ENCODE measurements around the gene HDDC2.
"Not testable (repeated sequence)": the region's sequence is repeated elsewhere in the genome, so short reads cannot be mapped to it uniquely, and the experiment has no call there.

The HDDC2 gene

GRCh38 chr6:125285936-125286335 is 15.8 kb downstream of the HDDC2 start:
- Histone ChIP-seq H3K27me3 (ENCODE audit: control insufficient read depth in 1 of 2, insufficient read depth in 1 of 2, low read length in 2 of 2) (no peaks in the 10 kb centered on the region), H3K9ac (ENCODE audit: low read length) (no peak overlapping the region), H2BK5ac (ENCODE audit: low read depth, low read length, poor library complexity, severe bottlenecking) (no peak overlapping the region), H3K4me2 (ENCODE audit: low read length, poor library complexity, severe bottlenecking) (no peak overlapping the region), H3K18ac (ENCODE audit: low read depth in 1 of 2, low read length in 2 of 2) (no peak overlapping the region), H3K4me3 (ENCODE audit: insufficient read depth in 1 of 2, low read depth in 1 of 2, low read length in 2 of 2) (no peak overlapping the region), H3K4me1 (ENCODE audit: control insufficient read depth, insufficient read depth, low read depth, low read length) (no peaks in the 10 kb centered on the region), H2BK15ac (ENCODE audit: low read depth, poor library complexity, severe bottlenecking) (no peak overlapping the region), H3K79me1 (replicated peaks; ENCODE audit: low read length, poor library complexity, severe bottlenecking) (peaks cover 8% of the 10 kb centered on the region), H4K8ac (ENCODE audit: low read length) (no peak overlapping the region), H2BK12ac (ENCODE audit: low read length in 2 of 2) (no peak overlapping the region), H4K91ac (ENCODE audit: low read length) (no peak overlapping the region), H2BK120ac (ENCODE audit: low read depth, low read length) (no peak overlapping the region), H2AK5ac (ENCODE audit: low read length, severe bottlenecking) (no peak overlapping the region), H3K27ac (ENCODE audit: low read length, poor library complexity, severe bottlenecking) (no peak overlapping the region), H3K36me3 (ENCODE audit: control insufficient read depth in 1 of 2, insufficient read depth in 2 of 2, low read depth in 1 of 2, low read length in 2 of 2) (peaks cover 10 to 59% of the 10 kb centered on the region in 2 experiments), H3K9me3 (ENCODE audit: control insufficient read depth, low read length) (peaks cover 14% of the 10 kb centered on the region), H3K4ac (ENCODE audit: low read depth in 1 of 2, low read length in 2 of 2) (no peak overlapping the region), H2AFZ (ENCODE audit: low read depth, low read length) (no peak overlapping the region), H3K23ac (ENCODE audit: low read length in 2 of 2) (no peak overlapping the region), H3K14ac (ENCODE audit: low read length in 2 of 2) (no peak overlapping the region)
- peak; percentile 14 for DNase-seq
- no CpG with 5 or more reads among the region's 1 CpG for WGBS

GRCh38 chr6:125285353-125285752 is 16.4 kb downstream of the HDDC2 start:
- peaks cover 14% of the 10 kb centered on the region for H3K9me3 ChIP-seq (ENCODE audit: control insufficient read depth, low read length)
- H3K4ac ChIP-seq (ENCODE audit: low read depth in 1 of 2, low read length in 2 of 2), result no peak overlapping the region
- H3K23ac ChIP-seq (ENCODE audit: low read length in 2 of 2), result no peak overlapping the region
- no peak overlapping the region for H2AFZ ChIP-seq (ENCODE audit: low read depth, low read length)
- no peak overlapping the region for H2BK120ac ChIP-seq (ENCODE audit: low read depth, low read length)
- no peak overlapping the region for H4K91ac ChIP-seq (ENCODE audit: low read length)
- no peak overlapping the region for H3K9ac ChIP-seq (ENCODE audit: low read length)
- H2BK5ac ChIP-seq (ENCODE audit: low read depth, low read length, poor library complexity, severe bottlenecking), result peak overlapping the region; percentile 8
- WGBS, result 96% methylated on average over 1 of the region's 1 CpG
- no peak overlapping the region for H2BK12ac ChIP-seq (ENCODE audit: low read length in 2 of 2)
- no peak overlapping the region for H2AK5ac ChIP-seq (ENCODE audit: low read length, severe bottlenecking)
- no peaks in the 10 kb centered on the region for H3K27me3 ChIP-seq (ENCODE audit: control insufficient read depth in 1 of 2, insufficient read depth in 1 of 2, low read length in 2 of 2)
- no peak overlapping the region for H2BK15ac ChIP-seq (ENCODE audit: low read depth, poor library complexity, severe bottlenecking)
- DNase-seq, result no peak
- no peak overlapping the region for H3K27ac ChIP-seq (ENCODE audit: low read length, poor library complexity, severe bottlenecking)
- no peak overlapping the region for H3K4me3 ChIP-seq (ENCODE audit: insufficient read depth in 1 of 2, low read depth in 1 of 2, low read length in 2 of 2)
- no peaks in the 10 kb centered on the region for H3K4me1 ChIP-seq (ENCODE audit: control insufficient read depth, insufficient read depth, low read depth, low read length)
- H3K18ac ChIP-seq (ENCODE audit: low read depth in 1 of 2, low read length in 2 of 2), result no peak overlapping the region
- H3K36me3 ChIP-seq (ENCODE audit: control insufficient read depth in 1 of 2, insufficient read depth in 2 of 2, low read depth in 1 of 2, low read length in 2 of 2), result peaks cover 16 to 59% of the 10 kb centered on the region in 2 experiments
- no peak overlapping the region for H4K8ac ChIP-seq (ENCODE audit: low read length)
- H3K4me2 ChIP-seq (ENCODE audit: low read length, poor library complexity, severe bottlenecking), result no peak overlapping the region
- H3K14ac ChIP-seq (ENCODE audit: low read length in 2 of 2), result no peak overlapping the region
- H3K79me1 ChIP-seq (replicated peaks; ENCODE audit: low read length, poor library complexity, severe bottlenecking), result peaks cover 10% of the 10 kb centered on the region

- not testable (repeated sequence) for DNase-seq; H2BK15ac ChIP-seq (ENCODE audit: low read depth, poor library complexity, severe bottlenecking); H3K18ac ChIP-seq (ENCODE audit: low read depth in 1 of 2, low read length in 2 of 2); H3K23ac ChIP-seq (ENCODE audit: low read length in 2 of 2); H3K4ac ChIP-seq (ENCODE audit: low read depth in 1 of 2, low read length in 2 of 2); H3K27ac ChIP-seq (ENCODE audit: low read length, poor library complexity, severe bottlenecking); H2AFZ ChIP-seq (ENCODE audit: low read depth, low read length); H3K4me2 ChIP-seq (ENCODE audit: low read length, poor library complexity, severe bottlenecking); H3K4me1 ChIP-seq (ENCODE audit: control insufficient read depth, insufficient read depth, low read depth, low read length); H2BK120ac ChIP-seq (ENCODE audit: low read depth, low read length); H3K4me3 ChIP-seq (ENCODE audit: insufficient read depth in 1 of 2, low read depth in 1 of 2, low read length in 2 of 2); H2AK5ac ChIP-seq (ENCODE audit: low read length, severe bottlenecking); H3K27me3 ChIP-seq (ENCODE audit: control insufficient read depth in 1 of 2, insufficient read depth in 1 of 2, low read length in 2 of 2); H2BK5ac ChIP-seq (ENCODE audit: low read depth, low read length, poor library complexity, severe bottlenecking); H2BK12ac ChIP-seq (ENCODE audit: low read length in 2 of 2); H4K8ac ChIP-seq (ENCODE audit: low read length); H3K9ac ChIP-seq (ENCODE audit: low read length); H4K91ac ChIP-seq (ENCODE audit: low read length); H3K14ac ChIP-seq (ENCODE audit: low read length in 2 of 2)
- 100% methylated on average over 3 of the region's 3 CpGs for WGBS
- Histone ChIP-seq H3K9me3 (ENCODE audit: control insufficient read depth, low read length) (peaks cover 14% of the 10 kb centered on the region), H3K36me3 (ENCODE audit: control insufficient read depth in 1 of 2, insufficient read depth in 2 of 2, low read depth in 1 of 2, low read length in 2 of 2) (peaks cover 14 to 52% of the 10 kb centered on the region in 2 experiments), H3K79me1 (replicated peaks; ENCODE audit: low read length, poor library complexity, severe bottlenecking) (peaks cover 14% of the 10 kb centered on the region)
Measured at GRCh38 chr6:125282470-125282869, 19.3 kb downstream of the HDDC2 start.

- H3K14ac ChIP-seq (ENCODE audit: low read length in 2 of 2); H3K9ac ChIP-seq (ENCODE audit: low read length); H4K91ac ChIP-seq (ENCODE audit: low read length); DNase-seq; H2BK5ac ChIP-seq (ENCODE audit: low read depth, low read length, poor library complexity, severe bottlenecking); H2AK5ac ChIP-seq (ENCODE audit: low read length, severe bottlenecking); H3K9me3 ChIP-seq (ENCODE audit: control insufficient read depth, low read length); H2BK120ac ChIP-seq (ENCODE audit: low read depth, low read length); H3K18ac ChIP-seq (ENCODE audit: low read depth in 1 of 2, low read length in 2 of 2); H3K27me3 ChIP-seq (ENCODE audit: control insufficient read depth in 1 of 2, insufficient read depth in 1 of 2, low read length in 2 of 2); H3K4ac ChIP-seq (ENCODE audit: low read depth in 1 of 2, low read length in 2 of 2); H2BK12ac ChIP-seq (ENCODE audit: low read length in 2 of 2); H3K27ac ChIP-seq (ENCODE audit: low read length, poor library complexity, severe bottlenecking); H3K4me3 ChIP-seq (ENCODE audit: insufficient read depth in 1 of 2, low read depth in 1 of 2, low read length in 2 of 2); H3K23ac ChIP-seq (ENCODE audit: low read length in 2 of 2); H3K4me2 ChIP-seq (ENCODE audit: low read length, poor library complexity, severe bottlenecking); H4K8ac ChIP-seq (ENCODE audit: low read length); H3K4me1 ChIP-seq (ENCODE audit: control insufficient read depth, insufficient read depth, low read depth, low read length); H2AFZ ChIP-seq (ENCODE audit: low read depth, low read length); H2BK15ac ChIP-seq (ENCODE audit: low read depth, poor library complexity, severe bottlenecking): not testable (repeated sequence)
- Histone ChIP-seq H3K36me3 (ENCODE audit: control insufficient read depth in 1 of 2, insufficient read depth in 2 of 2, low read depth in 1 of 2, low read length in 2 of 2) (peaks cover 12 to 50% of the 10 kb centered on the region in 2 experiments), H3K79me1 (replicated peaks; ENCODE audit: low read length, poor library complexity, severe bottlenecking) (peaks cover 14% of the 10 kb centered on the region)
- WGBS, result 75% methylated on average over 11 of the region's 11 CpGs
Measured at GRCh38 chr6:125280370-125281035, 21.3 kb downstream of the HDDC2 start.

Data from mesenchymal stem cell (in vitro differentiated cells and primary cell).